Glomerular endothelial cell (primary cell): ENCODE results near the gene ADAMTS13. TPM values are rescaled to one million over a fixed set of nuclear protein-coding genes. Genes with fewer than 3 reads are reported as not detected.

ENCODE experiments used
- DNase-seq: peaks from one replicate; pipeline ENCODE4 v3.0.0-alpha.2; 2011; ENCODE audit warnings: low read depth, low spot score; ENCODE audit errors: extremely low read depth
- total RNA-seq: library from RNA; depleted of rRNA; stranded (reverse); fragments of >200 nt; gene quantifications from 2 replicates; pipeline ENCODE4 v1.2.3, GENCODE V29; 2015

Gene ADAMTS13
- total RNA-seq, 1 donor from 2014 or later = 3.3 TPM

GRCh38 chr9:133470427-133470924, 48.3 kb downstream of the ADAMTS13 start:
- DNase-seq = no peak

- DNase-seq = no peak
Observed at GRCh38 chr9:133470988-133471387, 48.8 kb downstream of the ADAMTS13 start.

- no peak for DNase-seq
Observed at GRCh38 chr9:133471551-133472276, 49.5 kb downstream of the ADAMTS13 start.

DNA sequence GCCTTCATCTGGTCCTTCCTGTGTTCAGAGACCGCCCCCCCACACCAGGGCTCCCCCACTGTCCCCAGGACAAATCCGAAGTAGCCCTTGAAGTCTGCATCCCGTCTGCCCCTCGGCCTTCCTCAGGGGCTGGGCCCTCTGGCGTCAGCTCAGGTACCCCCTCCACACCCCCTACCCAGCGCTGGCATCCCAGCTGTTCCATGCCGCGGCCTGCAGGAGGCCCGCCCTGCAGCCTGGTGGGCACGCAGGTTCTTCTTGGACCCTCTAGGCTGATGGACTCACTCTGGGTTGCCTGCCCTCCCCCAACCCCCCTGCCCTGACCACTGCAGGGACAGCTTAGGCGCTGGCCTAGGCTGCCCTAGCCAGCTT, 50.1 kb downstream of the ADAMTS13 start:
- no peak for DNase-seq

GRCh38 chr9:133472753-133473378, 50.7 kb downstream of the ADAMTS13 start:
- DNase-seq = no peak

GRCh38 chr9:133473743-133474142, 51.6 kb downstream of the ADAMTS13 start:
- no peak for DNase-seq

DNA sequence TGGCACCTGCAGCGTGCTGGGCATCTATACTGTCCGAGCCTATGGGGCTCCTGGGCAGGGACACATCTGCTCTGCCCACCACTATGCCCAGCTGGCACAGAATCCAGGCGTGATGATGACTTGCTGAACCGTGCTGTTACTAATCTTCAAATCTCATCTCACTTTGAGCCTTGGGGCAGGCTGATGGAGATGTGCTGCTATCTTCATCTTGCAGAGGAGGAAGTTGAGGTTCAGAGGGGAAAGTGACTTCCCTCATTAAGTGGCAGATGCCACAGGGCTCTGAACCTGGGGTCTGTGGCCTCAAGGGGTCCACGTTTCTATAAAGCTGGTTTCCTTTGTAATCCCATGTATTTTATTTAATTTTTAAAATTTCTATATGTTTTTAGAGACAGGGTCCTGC, 52.0 kb downstream of the ADAMTS13 start:
- no peak for DNase-seq

GRCh38 chr9:133474853-133475252, 52.7 kb downstream of the ADAMTS13 start:
- DNase-seq = no peak

DNA sequence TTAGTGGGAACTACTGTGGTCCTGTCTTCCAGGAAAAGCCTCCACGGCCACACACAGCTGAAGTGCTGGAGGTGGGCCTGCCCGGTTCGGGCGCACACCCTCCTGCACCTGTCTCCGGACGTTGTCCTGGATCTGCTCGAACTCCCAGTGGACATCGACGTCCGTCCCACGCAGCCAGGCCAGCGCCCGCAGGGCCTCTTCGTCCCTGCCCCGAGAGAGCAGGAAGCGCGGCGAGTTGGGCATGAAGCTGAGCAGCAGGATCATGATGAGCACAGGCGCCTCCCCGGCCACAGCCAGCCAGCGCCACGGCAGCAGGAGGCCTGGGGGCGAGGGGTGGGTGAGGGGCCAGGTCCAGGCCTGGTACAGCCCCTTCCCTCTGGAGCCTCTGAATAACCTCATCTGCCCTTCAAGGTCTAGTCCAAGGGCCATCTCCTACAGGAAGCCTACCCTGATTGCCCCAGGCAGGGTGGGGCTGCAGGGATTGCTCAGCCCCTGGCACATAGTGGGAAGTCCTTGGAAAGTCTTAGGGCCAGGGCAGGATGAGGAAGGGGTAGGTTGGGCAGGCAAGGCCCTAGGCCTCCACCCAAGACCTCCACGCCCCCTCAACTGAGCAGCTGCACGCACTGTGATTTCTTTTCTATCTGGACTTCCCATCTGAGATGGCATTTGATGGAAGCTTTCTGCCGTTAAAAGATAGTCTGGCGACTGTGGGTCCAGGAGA, 53.3 kb downstream of the ADAMTS13 start:
- no peak for DNase-seq

GRCh38 chr9:133476036-133476931, 54.1 kb downstream of the ADAMTS13 start:
- DNase-seq = no peak

GRCh38 chr9:133476941-133477340, 54.8 kb downstream of the ADAMTS13 start:
- DNase-seq = no peak

- DNase-seq = no peak
Observed at GRCh38 chr9:133477461-133477860, 55.3 kb downstream of the ADAMTS13 start.

DNA sequence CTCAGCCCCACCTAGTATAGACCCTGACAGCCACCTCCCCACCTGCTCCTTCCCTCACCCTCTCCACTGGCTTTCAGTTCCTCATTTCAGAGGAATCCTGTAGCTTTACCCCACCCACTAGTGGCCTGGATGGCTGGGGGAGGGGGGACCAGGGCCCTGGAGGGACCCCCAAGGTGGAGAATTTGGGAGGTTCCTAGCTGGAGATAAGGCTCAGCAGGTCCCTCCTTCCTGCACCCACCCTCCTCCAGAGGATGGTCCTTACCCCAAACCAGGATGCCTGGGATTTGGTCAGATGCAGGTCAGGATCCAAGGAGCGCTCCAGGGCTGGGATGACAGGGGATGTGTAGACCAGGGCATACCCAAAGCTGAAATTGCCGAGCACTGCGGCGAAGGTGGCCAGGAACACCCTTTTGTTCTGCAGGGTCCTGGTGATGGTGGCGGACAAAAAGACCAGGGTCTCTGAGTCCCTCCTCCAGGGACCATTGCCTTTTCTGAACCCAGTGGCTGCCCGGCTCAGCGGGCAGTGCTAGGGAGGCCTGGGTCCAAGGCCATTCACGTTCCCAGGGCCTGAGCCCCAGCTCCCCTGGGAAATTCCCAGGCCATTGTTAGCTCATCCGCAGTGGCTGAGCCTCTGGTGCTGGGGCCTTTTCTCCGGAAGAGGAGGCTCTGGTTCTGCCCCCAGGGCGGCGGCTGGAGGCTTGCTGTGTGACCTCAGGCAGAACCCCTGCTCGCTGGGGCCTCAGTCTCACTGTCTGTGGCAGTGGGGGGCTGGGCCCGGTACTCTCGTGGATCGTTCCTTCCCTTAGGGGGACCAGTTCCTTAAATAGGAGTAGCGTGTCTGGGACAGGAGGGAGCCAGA, 56.1 kb downstream of the ADAMTS13 start:
- no peak for DNase-seq

DNA sequence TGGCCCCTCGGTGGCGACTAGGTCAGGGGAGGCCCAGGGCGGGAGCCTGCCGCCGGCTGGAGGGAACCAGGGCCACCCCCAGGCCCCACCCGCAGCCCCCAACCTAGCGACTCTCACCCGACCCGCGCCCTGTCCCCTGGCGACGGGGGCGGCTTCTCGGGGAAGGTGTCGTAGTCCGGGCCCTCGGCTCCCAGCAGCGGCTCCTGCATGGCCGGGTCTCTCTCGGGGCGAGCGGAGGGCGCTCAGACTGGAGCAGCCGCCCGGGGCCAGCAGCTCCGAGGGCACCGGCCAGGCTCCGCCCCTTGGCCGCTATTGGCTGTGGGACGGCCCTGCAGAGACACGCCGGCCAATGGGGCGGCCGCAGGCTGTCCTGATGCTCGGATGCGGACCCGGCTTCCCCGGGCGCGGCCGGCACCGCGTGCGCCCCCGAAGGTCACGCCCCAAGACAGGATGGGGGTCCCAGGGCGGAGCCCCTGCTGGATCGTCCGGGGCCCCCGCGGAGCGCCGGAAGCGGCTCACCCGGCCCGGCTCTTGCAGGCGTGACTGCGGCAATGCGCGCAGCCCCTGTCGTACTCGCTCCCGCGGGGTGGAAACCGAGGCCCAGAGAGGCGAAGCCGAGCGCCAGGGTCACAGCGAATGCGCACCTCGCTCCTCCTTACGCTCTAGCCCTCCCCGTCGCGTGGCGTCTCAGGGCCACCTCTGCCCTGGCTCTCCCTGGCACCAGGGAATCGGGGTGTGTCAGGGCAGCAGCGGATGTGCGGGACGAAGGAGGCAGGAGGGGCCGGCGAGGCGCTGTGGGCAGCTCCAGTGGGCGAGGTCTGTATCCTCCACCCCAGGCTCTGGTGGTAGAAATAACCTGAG, 56.9 kb downstream of the ADAMTS13 start, which contains the start of gene SLC2A6:
Gene SLC2A6, minus strand, starts transcription at position 249 of the 861 bp plus-strand sequence. Its CDS starts 40 bp downstream, at position 209.
- no peak for DNase-seq

DNA sequence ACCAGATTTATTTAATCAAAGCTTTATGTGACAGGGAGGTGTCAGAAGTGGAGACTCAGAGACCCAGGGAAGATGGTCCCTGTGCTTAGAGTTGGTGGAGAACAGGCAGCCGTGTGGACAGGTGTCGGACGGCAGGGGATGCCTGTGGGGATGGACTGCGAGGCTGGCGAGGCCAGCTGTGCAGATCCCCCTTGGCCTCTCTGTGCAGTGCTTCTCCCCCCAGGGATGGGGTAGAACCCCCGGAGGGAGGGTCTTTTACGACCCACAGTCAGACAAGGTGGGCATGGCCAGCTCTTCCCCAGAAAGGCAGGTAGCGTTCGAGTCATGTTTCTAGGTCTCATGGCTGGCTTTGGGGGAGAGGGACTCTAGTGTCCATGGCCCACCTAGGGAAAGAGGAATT, 61.4 kb downstream of the ADAMTS13 start:
- DNase-seq = no peak

DNA sequence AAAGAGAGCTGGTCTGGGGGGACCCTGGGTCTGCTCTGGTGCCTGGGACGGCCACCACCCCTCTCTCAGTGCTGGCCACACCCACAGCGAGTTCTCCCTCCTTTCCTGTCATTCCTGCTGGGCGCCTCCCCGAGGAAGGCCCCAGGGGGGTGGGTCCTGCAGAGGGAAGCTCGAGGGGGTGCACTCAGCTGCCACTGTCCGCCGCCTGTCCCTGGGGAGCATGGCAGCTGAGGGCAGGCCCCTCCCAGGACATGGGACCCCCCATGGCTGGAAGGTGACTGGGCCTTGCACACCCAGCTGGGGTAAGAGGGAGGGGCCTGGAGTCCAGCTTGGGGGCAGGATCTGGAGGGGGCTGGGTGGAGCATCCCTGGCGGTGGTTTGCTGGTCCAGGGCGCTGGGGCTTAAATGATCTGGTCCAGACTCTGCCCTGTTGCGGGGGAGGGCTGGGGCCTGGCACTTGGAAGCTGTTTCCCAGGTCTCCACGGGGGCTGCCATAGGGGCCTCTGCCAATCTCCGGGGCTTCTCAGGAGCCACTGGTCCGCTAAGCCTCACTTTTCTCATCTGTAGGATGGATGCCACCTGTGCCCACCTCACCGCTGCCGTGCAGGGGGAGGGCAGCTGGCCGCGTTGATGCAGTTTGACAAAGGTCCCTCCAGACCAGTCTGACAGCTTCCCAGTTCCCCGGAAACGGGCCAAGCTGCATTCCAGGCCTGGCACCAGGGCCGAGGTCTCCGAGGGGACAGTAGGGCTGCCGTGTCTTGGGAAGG, 62.7 kb downstream of the ADAMTS13 start:
- DNase-seq = no peak

DNA sequence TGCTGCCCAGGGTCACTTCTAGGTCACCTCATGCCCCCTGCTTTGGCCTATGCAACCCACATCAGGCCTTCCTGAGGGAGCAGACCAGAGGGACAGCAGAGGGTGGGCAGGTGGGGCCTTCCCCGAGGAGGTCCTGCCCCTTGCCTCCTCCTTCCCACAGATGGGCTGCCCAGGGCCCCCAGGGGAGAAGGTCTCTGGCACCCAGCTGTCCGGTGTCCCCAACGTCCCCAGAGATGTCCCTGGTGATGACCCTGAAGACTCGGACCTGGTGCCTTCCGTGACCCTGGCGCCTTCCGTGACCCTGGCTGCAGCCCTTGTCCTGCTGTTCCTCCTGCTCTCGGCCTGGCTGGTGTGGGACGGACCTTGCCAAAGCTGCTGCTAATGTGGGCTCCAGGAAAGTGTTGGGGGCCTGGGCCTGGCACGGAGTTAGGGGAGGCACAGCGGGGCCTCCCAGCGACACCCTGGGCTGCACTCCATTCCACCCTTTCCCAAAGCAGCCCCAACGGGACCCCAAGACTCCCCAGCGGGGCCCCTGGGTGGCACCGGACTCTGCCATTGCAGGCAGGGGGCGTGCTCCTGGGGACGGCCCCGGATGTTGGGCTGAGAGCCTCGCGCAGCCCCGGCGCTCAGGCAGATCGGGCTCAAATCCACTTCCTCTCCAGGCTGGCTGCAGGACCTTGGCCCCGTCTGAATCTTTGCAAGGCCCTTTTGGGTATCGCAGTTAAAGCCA, 63.5 kb downstream of the ADAMTS13 start:
- no peak for DNase-seq
